KBM-7 (cell line): ENCODE measurements around the gene PNMT.
"Not testable (repeated sequence)": the region's sequence is repeated elsewhere in the genome, so short reads cannot be mapped to it uniquely, and the experiment has no call there.

ENCODE experiments used
- DNase-seq: peaks from one replicate; pipeline ENCODE4 v3.0.0-alpha.2; 2015
- in situ Hi-C: fragments of 300-500 bp; cut with MboI; formaldehyde crosslinking; loops from 2 replicates; pipeline ENCODE4 v1.14.3; 2020; ENCODE audit warnings: low sequenced_read_pairs, low pct_unique_long_range_greater_than_20kb, mixed read lengths

PNMT gene

GRCh38 chr17:39700148-39700987, 32.1 kb downstream of the PNMT start:
- no peak for DNase-seq

GRCh38 chr17:39701012-39701783, 32.9 kb downstream of the PNMT start:
- DNase-seq, result no peak
- in situ Hi-C loops, result no loop called here

More at GRCh38 chr17:39700148-39700987, 32.1 kb downstream of the PNMT start:
- in situ Hi-C loops, result no loop called here

DNA sequence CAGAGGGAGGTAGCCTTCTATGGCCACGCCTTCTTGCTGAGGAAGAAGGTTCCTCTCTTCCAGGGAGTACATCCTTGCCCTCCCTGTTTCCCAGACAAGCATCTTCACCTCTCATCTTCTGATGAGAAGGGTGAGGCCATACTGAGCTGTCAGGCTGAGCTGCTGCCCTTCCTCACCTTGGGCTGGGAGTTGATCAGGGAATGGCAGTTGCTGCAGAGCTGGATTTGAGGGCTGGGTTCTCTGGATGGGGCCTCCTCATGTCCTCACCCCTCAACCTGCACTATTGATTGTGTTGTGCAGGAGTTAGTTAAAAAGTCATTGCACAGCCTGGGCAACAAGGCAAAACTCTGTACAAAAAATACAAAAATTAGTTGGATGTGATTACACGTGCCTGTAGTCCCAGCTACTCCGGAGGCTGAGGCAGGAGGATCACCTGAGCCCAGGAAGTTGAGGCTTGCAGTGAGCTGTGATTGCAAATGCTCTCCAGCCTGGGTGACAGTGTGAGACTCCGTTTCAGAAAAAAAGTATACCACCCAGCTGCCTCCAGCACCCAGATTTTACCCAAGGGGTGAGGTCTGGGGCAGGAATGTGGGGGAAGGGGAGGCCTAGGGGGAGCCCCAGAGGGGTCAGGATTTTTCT, 33.6 kb downstream of the PNMT start:
- in situ Hi-C loops, result no loop called here
- no peak for DNase-seq

DNA sequence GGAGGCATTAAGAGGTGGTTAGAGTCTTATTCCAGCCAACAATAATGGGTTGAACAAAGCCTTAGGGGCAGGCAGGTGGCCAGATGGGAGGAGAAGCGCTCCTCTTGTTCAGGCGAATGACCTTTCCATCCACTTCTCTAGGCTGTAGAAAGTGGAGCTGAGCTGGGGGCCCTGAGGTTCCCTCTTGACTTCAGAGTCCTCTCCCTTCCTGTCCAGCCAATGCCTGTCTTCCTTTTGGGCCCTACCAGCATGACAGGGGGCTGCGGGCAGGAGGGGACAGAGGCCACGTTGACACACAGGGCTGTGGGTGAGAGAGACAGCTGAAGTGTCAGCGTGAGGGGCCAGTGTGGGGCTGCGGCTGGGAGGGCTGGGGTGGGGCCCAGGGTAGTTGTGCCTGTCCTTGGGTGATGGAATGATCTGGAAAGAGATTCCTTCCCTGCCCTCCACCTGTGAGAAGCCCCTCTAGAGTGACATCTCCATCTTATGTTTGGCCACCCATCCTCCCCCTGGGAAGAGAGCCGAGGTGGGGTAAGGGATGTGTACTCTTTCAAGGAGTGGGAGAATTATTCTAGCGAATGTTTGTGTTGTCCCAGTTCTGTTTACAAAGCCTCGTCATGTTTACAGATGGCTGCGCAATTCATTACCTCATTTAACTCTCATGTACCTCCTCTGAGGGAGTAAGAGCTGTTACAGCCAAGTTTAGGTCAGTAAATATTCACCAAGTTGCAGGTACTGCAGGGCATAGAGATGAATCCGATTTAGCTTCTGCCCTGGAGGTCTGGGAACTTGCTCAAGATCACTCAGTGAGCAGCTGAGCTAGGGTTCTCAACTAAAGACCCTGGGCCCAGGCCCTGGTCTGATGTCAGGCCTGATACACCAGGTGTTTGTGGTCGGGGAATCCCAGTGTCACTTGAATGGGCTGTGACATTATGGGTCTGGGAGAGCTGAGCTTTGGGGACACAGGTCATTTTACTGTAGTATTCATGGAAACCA, 34.9 kb downstream of the PNMT start:
- in situ Hi-C loops, result no loop called here

DNA sequence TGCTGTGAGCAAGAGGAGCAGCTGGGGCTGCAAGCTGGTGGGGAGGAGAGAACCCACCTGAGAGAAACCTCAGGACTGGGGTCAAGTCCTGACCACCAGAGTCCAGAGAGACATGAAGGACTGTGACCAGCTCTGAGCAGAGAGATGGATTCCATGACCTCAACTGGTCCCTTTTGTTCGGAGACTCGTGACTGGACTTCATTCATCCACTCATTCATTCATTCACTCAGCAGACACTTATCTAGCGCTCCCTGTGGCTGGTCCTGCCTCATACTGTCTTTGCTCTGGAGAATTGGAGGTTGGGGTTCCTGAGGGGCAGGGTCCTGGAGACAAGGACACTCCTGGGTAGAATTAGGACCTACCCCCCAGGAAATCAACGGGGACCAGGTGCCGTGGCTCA, 35.7 kb downstream of the PNMT start:
- no peak for DNase-seq
- in situ Hi-C loops, result no loop called here

More for the DNA sequence above, 34.9 kb downstream of the PNMT start:
- DNase-seq, result no peak

- in situ Hi-C loops, result no loop called here
- DNase-seq, result no peak
Observed at GRCh38 chr17:39704821-39705551, 36.7 kb downstream of the PNMT start.

DNA sequence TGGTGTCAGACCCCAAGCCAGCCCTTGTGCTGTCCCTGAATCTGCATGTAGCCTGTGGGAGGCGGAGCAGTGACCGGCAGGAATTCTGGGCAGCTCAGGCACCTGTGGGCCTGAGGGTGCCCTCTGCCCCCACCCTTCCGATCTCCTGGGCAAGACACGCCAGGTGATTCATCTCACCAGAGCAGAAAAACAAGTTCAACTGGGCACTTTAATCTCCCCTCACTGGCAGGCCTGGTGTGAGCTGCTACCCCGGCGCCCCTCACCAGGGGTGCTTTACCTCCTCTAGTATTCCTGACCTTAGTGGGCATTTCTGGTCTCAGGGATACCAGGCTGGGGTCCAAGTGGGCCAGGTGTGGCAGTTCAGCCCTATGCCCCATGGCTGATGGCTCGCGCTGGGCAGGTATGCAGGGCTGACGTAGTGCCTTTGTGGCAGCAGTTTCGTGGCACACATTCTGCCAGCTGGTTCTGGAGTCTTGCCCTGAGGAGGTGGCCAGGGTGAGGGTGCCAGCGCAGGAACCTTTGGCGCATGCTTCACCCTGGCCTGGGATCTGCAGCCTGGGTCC, 37.6 kb downstream of the PNMT start:
- DNase-seq, result no peak
- in situ Hi-C loops, result no loop called here

- no peak for DNase-seq
- in situ Hi-C loops, result no loop called here
Observed at GRCh38 chr17:39706383-39706782, 38.1 kb downstream of the PNMT start.

- in situ Hi-C loops, result no loop called here
- no peak for DNase-seq
Observed at GRCh38 chr17:39706921-39707337, 38.7 kb downstream of the PNMT start.

DNA sequence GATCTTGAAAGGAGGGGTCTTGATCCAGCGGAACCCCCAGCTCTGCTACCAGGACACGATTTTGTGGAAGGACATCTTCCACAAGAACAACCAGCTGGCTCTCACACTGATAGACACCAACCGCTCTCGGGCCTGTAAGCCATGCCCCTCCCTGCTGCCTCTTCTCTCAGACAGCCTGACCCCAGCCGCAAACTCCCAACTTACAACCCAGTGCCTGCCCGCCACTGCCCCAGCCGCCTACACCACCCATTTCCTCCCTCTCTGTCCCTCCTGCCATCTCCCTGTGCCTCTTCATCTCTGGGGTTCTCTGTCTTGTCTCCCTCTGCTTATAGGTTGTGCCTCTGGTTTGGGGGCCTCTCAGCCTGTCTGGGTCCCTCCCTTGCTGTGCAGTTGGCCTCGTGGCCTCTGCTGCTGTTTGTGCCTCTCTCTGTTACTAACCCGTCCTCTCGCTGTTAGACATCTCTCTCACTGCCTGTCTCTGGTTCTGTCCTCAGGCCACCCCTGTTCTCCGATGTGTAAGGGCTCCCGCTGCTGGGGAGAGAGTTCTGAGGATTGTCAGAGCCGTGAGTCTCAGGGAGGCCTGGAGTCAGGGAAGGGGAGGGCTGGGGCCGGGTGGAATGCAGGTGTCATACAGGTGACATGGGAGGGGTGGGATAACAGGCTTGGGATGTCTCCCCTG, 41.2 kb downstream of the PNMT start:
- in situ Hi-C loops, result no loop called here
- no peak for DNase-seq

DNA sequence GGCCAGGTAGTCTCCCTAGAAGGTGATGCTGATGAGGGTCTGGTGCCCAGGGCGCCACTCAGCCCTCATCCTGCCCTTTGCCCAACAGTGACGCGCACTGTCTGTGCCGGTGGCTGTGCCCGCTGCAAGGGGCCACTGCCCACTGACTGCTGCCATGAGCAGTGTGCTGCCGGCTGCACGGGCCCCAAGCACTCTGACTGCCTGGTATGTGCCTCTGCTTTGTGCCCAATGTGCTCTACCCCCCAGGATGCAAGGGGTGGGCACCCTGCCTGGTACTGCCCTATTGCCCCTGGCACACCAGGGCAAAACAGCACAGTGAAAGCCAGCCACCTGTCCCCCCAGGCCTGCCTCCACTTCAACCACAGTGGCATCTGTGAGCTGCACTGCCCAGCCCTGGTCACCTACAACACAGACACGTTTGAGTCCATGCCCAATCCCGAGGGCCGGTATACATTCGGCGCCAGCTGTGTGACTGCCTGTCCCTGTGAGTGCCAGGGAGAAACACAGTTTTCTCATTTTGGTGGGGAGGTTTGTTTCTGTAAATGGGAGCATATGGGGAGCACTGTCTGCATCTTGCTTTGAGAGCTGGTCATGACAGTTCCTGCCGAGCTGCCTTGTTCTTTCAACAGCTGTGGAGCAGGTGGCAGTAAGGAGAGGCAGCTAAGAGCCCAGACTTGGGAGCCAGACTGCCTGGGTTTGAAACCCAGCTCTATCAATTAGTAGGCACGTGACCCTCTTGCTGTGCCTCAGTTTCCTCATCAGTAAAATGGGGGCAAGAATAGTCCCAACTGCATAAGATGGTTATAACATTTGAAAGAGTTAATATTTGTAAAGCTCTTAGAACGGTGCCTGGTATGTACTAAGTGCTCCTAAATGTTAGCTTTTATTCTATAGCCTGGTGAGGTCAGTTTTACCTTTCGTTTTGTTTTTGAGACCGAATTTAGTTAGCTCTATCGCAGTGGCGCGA, 42.0 kb downstream of the PNMT start:
- in situ Hi-C loops, result no loop called here
- DNase-seq, result no peak

GRCh38 chr17:39711071-39711470, 42.8 kb downstream of the PNMT start:
- DNase-seq, in situ Hi-C loops: not testable (repeated sequence)

DNA sequence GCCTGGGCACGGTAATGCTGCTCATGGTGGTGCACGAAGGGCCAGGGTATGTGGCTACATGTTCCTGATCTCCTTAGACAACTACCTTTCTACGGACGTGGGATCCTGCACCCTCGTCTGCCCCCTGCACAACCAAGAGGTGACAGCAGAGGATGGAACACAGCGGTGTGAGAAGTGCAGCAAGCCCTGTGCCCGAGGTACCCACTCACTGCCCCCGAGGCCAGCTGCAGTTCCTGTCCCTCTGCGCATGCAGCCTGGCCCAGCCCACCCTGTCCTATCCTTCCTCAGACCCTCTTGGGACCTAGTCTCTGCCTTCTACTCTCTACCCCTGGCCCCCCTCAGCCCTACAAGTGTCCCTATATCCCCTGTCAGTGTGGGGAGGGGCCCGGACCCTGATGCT, 43.6 kb downstream of the PNMT start:
- in situ Hi-C loops, result no loop called here
- no peak for DNase-seq

- in situ Hi-C loops, result no loop called here
- DNase-seq, result no peak
Observed at GRCh38 chr17:39714234-39714633, 46.0 kb downstream of the PNMT start.

DNA sequence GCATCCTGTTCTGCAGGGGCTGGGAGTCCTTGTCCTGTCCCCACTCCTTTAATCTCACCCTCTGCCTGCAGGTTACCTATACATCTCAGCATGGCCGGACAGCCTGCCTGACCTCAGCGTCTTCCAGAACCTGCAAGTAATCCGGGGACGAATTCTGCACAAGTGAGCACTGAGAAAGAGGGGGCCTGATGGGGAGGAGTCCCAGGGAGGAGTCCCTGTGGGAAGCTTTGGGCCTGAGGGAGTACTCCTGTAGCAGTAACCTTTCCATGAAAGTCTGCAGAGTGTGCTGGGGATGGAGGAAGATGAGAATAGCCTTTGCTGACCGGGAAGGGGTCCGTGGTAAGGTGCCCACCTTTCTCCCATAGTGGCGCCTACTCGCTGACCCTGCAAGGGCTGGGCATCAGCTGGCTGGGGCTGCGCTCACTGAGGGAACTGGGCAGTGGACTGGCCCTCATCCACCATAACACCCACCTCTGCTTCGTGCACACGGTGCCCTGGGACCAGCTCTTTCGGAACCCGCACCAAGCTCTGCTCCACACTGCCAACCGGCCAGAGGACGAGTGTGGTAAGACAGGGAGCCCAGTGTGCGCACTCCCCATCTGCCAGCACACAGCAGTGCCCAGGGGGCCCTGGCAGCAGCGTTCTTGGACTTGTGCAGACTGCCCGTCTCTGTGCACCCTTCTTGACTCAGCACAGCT, 47.3 kb downstream of the PNMT start:
- in situ Hi-C loops, result no loop called here
- no peak for DNase-seq
